Kidney epithelial cell (primary cell): ENCODE data around the gene TTC8. TPM values are rescaled to one million over a fixed set of nuclear protein-coding genes. Genes with fewer than 3 reads are reported as not detected.
A peak's percentile ranks its signal among the peaks of the same experiment; 100 is the strongest.
"Not testable (repeated sequence)": the region's sequence is repeated elsewhere in the genome, so short reads cannot be mapped to it uniquely, and the experiment has no call there.

Experiments
- DNase-seq: peaks from one replicate; pipeline ENCODE4 v3.0.0-alpha.2; 2010; ENCODE audit warnings: low read depth
- H3K27me3 ChIP-seq: 2 replicates; pipeline ENCODE4 v1.6.0; 2011; ENCODE audit warnings: low read length; ENCODE audit not compliant: control insufficient read depth, insufficient read depth
- H3K36me3 ChIP-seq: 2 replicates; pipeline ENCODE4 v1.5.1; 2011; ENCODE audit warnings: low read length; ENCODE audit not compliant: control insufficient read depth, insufficient read depth
- H3K4me3 ChIP-seq: 2 replicates; pipeline ENCODE4 v1.5.1; 2011; ENCODE audit warnings: low read depth, mild to moderate bottlenecking, control low read depth, low read length
- CTCF ChIP-seq: IDR thresholded peaks from 2 replicates; pipeline ENCODE4 v1.5.1; 2011; ENCODE audit warnings: mild to moderate bottlenecking, moderate library complexity, low read length, control low read depth, inconsistent platforms; ENCODE audit not compliant: insufficient read depth, poor library complexity, severe bottlenecking
- total RNA-seq: library from RNA; depleted of rRNA; stranded (reverse); fragments of >200 nt; gene quantifications from 2 replicates; pipeline ENCODE4 v1.2.3, GENCODE V29; 2015

The TTC8 gene
- 15.5 and 18.3 TPM in 2 replicates for total RNA-seq

GRCh38 chr14:88824314-88825077 is at the start of gene TTC8:
TSS of gene TTC8 (plus strand) at chr14:88824651. CDS start at chr14:88824708, 57 bp downstream.
- no peak for TF ChIP-seq CTCF
- Histone ChIP-seq H3K36me3 (no peaks in the 10 kb centered on the region), H3K27me3 (peaks cover 3% of the 10 kb centered on the region), H3K4me3 (peak within 1 kb of the TSS; percentile 80)
- peak; percentile 62 for DNase-seq

GRCh38 chr14:88775532-88775931 is 48.9 kb upstream of the TTC8 start:
- no peak for DNase-seq
- TF ChIP-seq CTCF = no peak
- Histone ChIP-seq H3K27me3 (no peaks in the 10 kb centered on the region), H3K4me3 (no peak overlapping the region), H3K36me3 (no peaks in the 10 kb centered on the region)

- Histone ChIP-seq H3K4me3 (no peak overlapping the region), H3K36me3 (no peaks in the 10 kb centered on the region), H3K27me3 (no peaks in the 10 kb centered on the region)
- no peak for DNase-seq
- no peak for TF ChIP-seq CTCF
These were observed 38.5 kb upstream of the TTC8 start for GRCh38 chr14:88785911-88786310.

GRCh38 chr14:88786715-88787114 is 37.7 kb upstream of the TTC8 start:
- no peak for TF ChIP-seq CTCF
- DNase-seq = no peak
- peaks cover 1% of the 10 kb centered on the region for H3K27me3 ChIP-seq
- no peak overlapping the region for H3K4me3 ChIP-seq
- H3K36me3 ChIP-seq = no peaks in the 10 kb centered on the region

- not testable (repeated sequence) for DNase-seq, H3K36me3 ChIP-seq, H3K4me3 ChIP-seq, H3K27me3 ChIP-seq
These were observed 34.9 kb upstream of the TTC8 start for GRCh38 chr14:88789573-88789972.

- Histone ChIP-seq H3K4me3 (no peak overlapping the region), H3K36me3 (no peaks in the 10 kb centered on the region), H3K27me3 (peaks cover 7% of the 10 kb centered on the region)
- TF ChIP-seq CTCF = no peak
- no peak for DNase-seq
These were observed 33.8 kb upstream of the TTC8 start for GRCh38 chr14:88790501-88791251.
